Measurements from ENCODE around the gene AKAP7.

- TF ChIP-seq, protein P1, sequence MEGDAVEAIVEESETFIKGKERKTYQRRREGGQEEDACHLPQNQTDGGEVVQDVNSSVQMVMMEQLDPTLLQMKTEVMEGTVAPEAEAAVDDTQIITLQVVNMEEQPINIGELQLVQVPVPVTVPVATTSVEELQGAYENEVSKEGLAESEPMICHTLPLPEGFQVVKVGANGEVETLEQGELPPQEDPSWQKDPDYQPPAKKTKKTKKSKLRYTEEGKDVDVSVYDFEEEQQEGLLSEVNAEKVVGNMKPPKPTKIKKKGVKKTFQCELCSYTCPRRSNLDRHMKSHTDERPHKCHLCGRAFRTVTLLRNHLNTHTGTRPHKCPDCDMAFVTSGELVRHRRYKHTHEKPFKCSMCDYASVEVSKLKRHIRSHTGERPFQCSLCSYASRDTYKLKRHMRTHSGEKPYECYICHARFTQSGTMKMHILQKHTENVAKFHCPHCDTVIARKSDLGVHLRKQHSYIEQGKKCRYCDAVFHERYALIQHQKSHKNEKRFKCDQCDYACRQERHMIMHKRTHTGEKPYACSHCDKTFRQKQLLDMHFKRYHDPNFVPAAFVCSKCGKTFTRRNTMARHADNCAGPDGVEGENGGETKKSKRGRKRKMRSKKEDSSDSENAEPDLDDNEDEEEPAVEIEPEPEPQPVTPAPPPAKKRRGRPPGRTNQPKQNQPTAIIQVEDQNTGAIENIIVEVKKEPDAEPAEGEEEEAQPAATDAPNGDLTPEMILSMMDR (IDR thresholded peaks at IDR 0.05): no peak
- TF ChIP-seq EZH2 (IDR thresholded peaks at IDR 0.05; ENCODE audit: borderline replicate concordance, insufficient read depth, low read depth, low read length, poor library complexity, severe bottlenecking): no peak
Measured at GRCh38 chr6:131316654-131317053, 181.4 kb downstream of the AKAP7 start.

Measured in B cell (primary cell).